Endothelial cell of umbilical vein (primary cell): Measurements from ENCODE around the gene TNFRSF1B. TPM values are rescaled to one million over a fixed set of nuclear protein-coding genes. Genes with fewer than 3 reads are reported as not detected.

ENCODE experiments used
- BruUV-seq: library from RNA; stranded (reverse); fragments of 400-500 nt; replicated peaks from 2 replicates; lab custom pipeline; 2021; lab: Mats Ljungman, UMichigan
- CTCF ChIA-PET: fragments of 300-600, 350-600 bp; sonication (Branson Sonifier 250); formaldehyde crosslinking; loops from one replicate; lab custom pipeline; 2021; ENCODE audit warnings: antibody characterized with exemption, inconsistent platforms; lab: Charles Lee
- POLR2A ChIA-PET: fragments of 300-600, 350-600 bp; sonication (Branson Sonifier 250); formaldehyde crosslinking; loops from one replicate; lab custom pipeline; 2021; ENCODE audit warnings: antibody characterized with exemption, inconsistent platforms; lab: Charles Lee
- DNase-seq: peaks from one replicate; pipeline ENCODE4 v3.0.0-alpha.2; 2011; ENCODE audit warnings: low read depth, low spot score
- FAIRE-seq: peaks from 2 replicates; lab custom pipeline; 2011; peaks lifted over from hg19 to GRCh38; lab: Jason Lieb, UNC
- H2AFZ ChIP-seq: 2 replicates; pipeline ENCODE4 v1.6.0; 2012; ENCODE audit warnings: low read depth, low read length, control low read depth, inconsistent platforms
- H3K27ac ChIP-seq: 2 replicates; pipeline ENCODE4 v1.5.1; 2011; ENCODE audit warnings: low read depth, mild to moderate bottlenecking, control low read depth, low read length, moderate library complexity; ENCODE audit not compliant: insufficient read depth
- H3K27me3 ChIP-seq, 2 experiments: 2 replicates each; pipeline versions ENCODE4 v1.6.0 to v1.6.1; 2011; ENCODE audit warnings: low read length in 2 of 2, mixed read lengths in 1 of 2; ENCODE audit not compliant: control insufficient read depth in 2 of 2, insufficient read depth in 2 of 2
- H3K36me3 ChIP-seq, 2 experiments: 2 replicates in 1 of 2; 3 replicates in 1 of 2; pipeline ENCODE4 v1.5.1; 2011; ENCODE audit warnings: low read length in 2 of 2, mild to moderate bottlenecking in 1 of 2, moderate library complexity in 1 of 2; ENCODE audit not compliant: control insufficient read depth in 2 of 2, insufficient read depth in 2 of 2; ENCODE audit errors: extremely low read depth in 1 of 2
- H3K4me1 ChIP-seq: 3 replicates; pipeline ENCODE4 v1.5.1; 2011; ENCODE audit warnings: mild to moderate bottlenecking, low read length; ENCODE audit not compliant: control insufficient read depth, insufficient read depth; ENCODE audit errors: extremely low read depth
- H3K4me2 ChIP-seq: 2 replicates; pipeline ENCODE4 v1.6.1; 2011; ENCODE audit warnings: low read length, control low read depth, mixed read lengths; ENCODE audit not compliant: insufficient read depth
- H3K4me3 ChIP-seq, 3 experiments: fragments of 200-600 bp in 1 of 3; sonication (generic), shearing (Covaris generic) in 1 of 3; replicated peaks in 1 of 3; 2 replicates each; pipeline ENCODE4 v1.5.1; 2011 to 2016; ENCODE audit warnings: control low read depth in 3 of 3, low read length in 3 of 3, mild to moderate bottlenecking in 2 of 3, inconsistent platforms in 1 of 3, low read depth in 1 of 3, moderate library complexity in 1 of 3; ENCODE audit not compliant: insufficient read depth in 1 of 3
- H3K79me2 ChIP-seq: 2 replicates; pipeline ENCODE4 v1.6.0; 2012; ENCODE audit warnings: low read length, inconsistent platforms; ENCODE audit not compliant: control insufficient read depth, insufficient read depth
- H3K9ac ChIP-seq: replicated peaks from 2 replicates; pipeline ENCODE3; 2011; ENCODE audit warnings: low read length, control low read depth; ENCODE audit not compliant: insufficient read depth; ENCODE audit errors: extremely low read depth
- H3K9me1 ChIP-seq: replicated peaks from 3 replicates; pipeline ENCODE4 v1.6.0; 2011; ENCODE audit warnings: mild to moderate bottlenecking, low read length; ENCODE audit not compliant: control insufficient read depth, insufficient read depth; ENCODE audit errors: extremely low read depth
- H3K9me3 ChIP-seq: replicated peaks from 2 replicates; pipeline ENCODE4 v1.5.1; 2012; ENCODE audit warnings: low read length, inconsistent platforms; ENCODE audit not compliant: control insufficient read depth, insufficient read depth
- H4K20me1 ChIP-seq: replicated peaks from 2 replicates; pipeline ENCODE3; 2011; ENCODE audit warnings: mild to moderate bottlenecking, low read length; ENCODE audit not compliant: control insufficient read depth, insufficient read depth; ENCODE audit errors: extremely low read depth
- EZH2 ChIP-seq: IDR thresholded peaks from 2 replicates; pipeline ENCODE4 v1.6.1; 2012; ENCODE audit warnings: borderline replicate concordance, low read depth, mild to moderate bottlenecking, moderate library complexity, low read length, inconsistent platforms; ENCODE audit not compliant: severe bottlenecking
- FOS ChIP-seq: IDR thresholded peaks from 2 replicates; pipeline ENCODE4 v1.6.1; 2011; ENCODE audit warnings: mild to moderate bottlenecking, low read length, moderate library complexity, borderline replicate concordance; ENCODE audit not compliant: insufficient read depth
- GATA2 ChIP-seq: IDR thresholded peaks from 2 replicates; pipeline ENCODE4 v1.7.0; 2011; ENCODE audit warnings: low read depth, mild to moderate bottlenecking, moderate library complexity, mixed read lengths, low read length; ENCODE audit not compliant: insufficient read length, insufficient read depth
- JUN ChIP-seq: IDR thresholded peaks from 2 replicates; pipeline ENCODE4 v1.6.1; 2011; ENCODE audit warnings: borderline replicate concordance, low read depth; ENCODE audit not compliant: insufficient read length, insufficient read depth
- MYC ChIP-seq: IDR thresholded peaks from one replicate; pipeline ENCODE4 v1.6.1; 2011; ENCODE audit warnings: mild to moderate bottlenecking, low read depth, low read length
- POLR2A ChIP-seq: IDR thresholded peaks from 2 replicates; pipeline ENCODE4 v1.6.1; 2012; ENCODE audit warnings: low read depth, mild to moderate bottlenecking, control low read depth, low read length
- POLR2AphosphoS5 ChIP-seq: IDR thresholded peaks from 2 replicates; pipeline ENCODE4 v1.6.1; 2012; ENCODE audit warnings: low read depth, mild to moderate bottlenecking, control low read depth, low read length, moderate library complexity; ENCODE audit not compliant: insufficient read depth
- dilution Hi-C: fragments of 300-500 bp; cut with MboI; formaldehyde crosslinking; loops from one replicate; pipeline ENCODE4 v1.15.0; 2019; ENCODE audit warnings: low sequenced_read_pairs; ENCODE audit not compliant: extremely low pct_ligation_motif_present
- intact Hi-C: fragments of 100-400 bp; cut with micrococcal nuclease; formaldehyde crosslinking; loops from one replicate; pipeline ENCODE4 v1.10.0; 2022
- polyA plus RNA-seq, 4 experiments: library from polyadenylated mRNA; depleted of rRNA in 3 of 4; stranded (reverse) in 3 of 4; unstranded in 1 of 4; fragments of >200 nt; gene quantifications; 2 replicates each; pipeline versions ENCODE4 v1.2.1 to v1.2.3, GENCODE V29; 2011 to 2012; ENCODE audit warnings: missing spikeins in 1 of 4
- total RNA-seq: library from RNA; stranded (reverse); gene quantifications from 2 replicates; pipeline ENCODE4 v1.2.3, GENCODE V29; 2021
- TF ChIP-seq, protein P1 (sequence below): IDR thresholded peaks from 2 replicates; pipeline ENCODE4 v1.6.1; 2011; ENCODE audit not compliant: insufficient read depth, insufficient read length
- TF ChIP-seq, protein P2 (sequence below), 2 donors: IDR thresholded peaks; 1 replicate in 1 of 2; 2 replicates in 1 of 2; pipeline ENCODE4 v1.5.1; 2011; ENCODE audit warnings: low read length in 2 of 2, mild to moderate bottlenecking in 2 of 2, moderate library complexity in 2 of 2, control low read depth in 1 of 2, inconsistent platforms in 1 of 2, low read depth in 1 of 2; ENCODE audit not compliant: insufficient read depth in 1 of 2; ENCODE audit errors: extremely low read depth in 1 of 2

The TNFRSF1B gene
- total and polyA plus RNA-seq, 2 donors (not counting 3 experiments of a cell fraction or from before 2014, with no cell fraction given) = 53.6 to 65.9 TPM

DNA sequence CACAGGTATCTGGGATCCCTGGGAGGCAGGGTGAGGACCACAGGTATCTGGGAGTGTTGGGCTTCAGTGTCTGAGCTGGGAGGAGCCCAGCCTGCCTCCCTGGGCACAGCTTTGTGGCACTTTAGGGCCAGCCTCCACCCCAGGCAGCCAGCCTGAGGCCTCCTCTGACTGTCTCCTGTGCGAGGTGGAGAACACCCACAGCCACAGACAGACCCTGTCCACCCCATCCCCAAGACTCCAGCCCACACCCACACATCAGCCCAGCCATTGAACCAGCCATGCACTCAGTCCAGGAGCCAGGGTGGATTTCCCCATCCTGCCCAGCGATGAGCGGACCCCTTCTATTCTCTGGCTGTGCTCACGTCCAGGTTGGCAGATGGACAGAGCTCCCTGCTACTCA is 21.8 kb upstream of the TNFRSF1B start:
- Histone ChIP-seq H3K9me1 (no peaks in the 10 kb centered on the region), H3K9me3 (no peaks in the 10 kb centered on the region), H3K4me3 (no peak overlapping the region), H3K4me2 (no peak overlapping the region), H3K27me3 (no peaks in the 10 kb centered on the region), H2AFZ (no peak overlapping the region), H3K36me3 (no peaks in the 10 kb centered on the region), H3K9ac (no peak overlapping the region), H4K20me1 (no peaks in the 10 kb centered on the region), H3K4me1 (peaks cover 29% of the 10 kb centered on the region), H3K27ac (no peak overlapping the region), H3K79me2 (no peaks in the 10 kb centered on the region)
- intact Hi-C loops = no loop called here
- ChIA-PET POLR2A (no interaction called here), CTCF (interaction anchor here (1.1 to 1.3 kb wide), 3 partner anchors 12 to 20 kb away, joined by 3 to 5 read pairs (median 4); no protein-coding TSS in a partner anchor)
- DNase-seq = no peak
- no peak for FAIRE-seq
- dilution Hi-C loops = no loop called here
- no TSS peak for BruUV-seq
- TF ChIP-seq GATA2 (no peak), POLR2A (no peak), MYC (no peak), EZH2 (no peak), POLR2AphosphoS5 (no peak), JUN (no peak), FOS (no peak)
- TF ChIP-seq, protein P1, sequence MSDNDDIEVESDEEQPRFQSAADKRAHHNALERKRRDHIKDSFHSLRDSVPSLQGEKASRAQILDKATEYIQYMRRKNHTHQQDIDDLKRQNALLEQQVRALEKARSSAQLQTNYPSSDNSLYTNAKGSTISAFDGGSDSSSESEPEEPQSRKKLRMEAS = no peak
- TF ChIP-seq, protein P2, sequence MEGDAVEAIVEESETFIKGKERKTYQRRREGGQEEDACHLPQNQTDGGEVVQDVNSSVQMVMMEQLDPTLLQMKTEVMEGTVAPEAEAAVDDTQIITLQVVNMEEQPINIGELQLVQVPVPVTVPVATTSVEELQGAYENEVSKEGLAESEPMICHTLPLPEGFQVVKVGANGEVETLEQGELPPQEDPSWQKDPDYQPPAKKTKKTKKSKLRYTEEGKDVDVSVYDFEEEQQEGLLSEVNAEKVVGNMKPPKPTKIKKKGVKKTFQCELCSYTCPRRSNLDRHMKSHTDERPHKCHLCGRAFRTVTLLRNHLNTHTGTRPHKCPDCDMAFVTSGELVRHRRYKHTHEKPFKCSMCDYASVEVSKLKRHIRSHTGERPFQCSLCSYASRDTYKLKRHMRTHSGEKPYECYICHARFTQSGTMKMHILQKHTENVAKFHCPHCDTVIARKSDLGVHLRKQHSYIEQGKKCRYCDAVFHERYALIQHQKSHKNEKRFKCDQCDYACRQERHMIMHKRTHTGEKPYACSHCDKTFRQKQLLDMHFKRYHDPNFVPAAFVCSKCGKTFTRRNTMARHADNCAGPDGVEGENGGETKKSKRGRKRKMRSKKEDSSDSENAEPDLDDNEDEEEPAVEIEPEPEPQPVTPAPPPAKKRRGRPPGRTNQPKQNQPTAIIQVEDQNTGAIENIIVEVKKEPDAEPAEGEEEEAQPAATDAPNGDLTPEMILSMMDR (IDR thresholded peaks at IDR 0.05; ENCODE audit: extremely low read depth in 1 of 2, insufficient read depth in 1 of 2, low read depth in 1 of 2, low read length in 2 of 2) = no peak
